Glutamatergic neuron (in vitro differentiated cells): ENCODE results near the gene UBLCP1. TPM values are rescaled to one million over a fixed set of nuclear protein-coding genes. Genes with fewer than 3 reads are reported as not detected.

Source experiments
- DNase-seq: peaks from one replicate; pipeline ENCODE4 v3.0.0; 2022
- H3K27ac Mint-ChIP-seq: one replicate; pipeline ENCODE4 v1.8.0; 2020; ENCODE audit warnings: mild to moderate bottlenecking, mixed read lengths, inconsistent platforms; ENCODE audit not compliant: unreplicated experiment
- H3K27me3 Mint-ChIP-seq: one replicate; pipeline ENCODE4 v1.8.0; 2020; ENCODE audit warnings: mild to moderate bottlenecking, moderate library complexity, mixed read lengths, inconsistent platforms; ENCODE audit not compliant: unreplicated experiment
- H3K36me3 Mint-ChIP-seq: one replicate; pipeline ENCODE4 v1.8.0; 2020; ENCODE audit warnings: mild to moderate bottlenecking, mixed read lengths, inconsistent platforms; ENCODE audit not compliant: unreplicated experiment
- H3K4me1 Mint-ChIP-seq: one replicate; pipeline ENCODE4 v1.8.0; 2020; ENCODE audit warnings: mild to moderate bottlenecking, low read depth, mixed read lengths, inconsistent platforms; ENCODE audit not compliant: unreplicated experiment
- H3K4me3 Mint-ChIP-seq: one replicate; pipeline ENCODE4 v1.8.0; 2020; ENCODE audit warnings: mild to moderate bottlenecking, mixed read lengths, inconsistent platforms; ENCODE audit not compliant: unreplicated experiment
- H3K9me3 Mint-ChIP-seq: one replicate; pipeline ENCODE4 v1.8.0; 2020; ENCODE audit warnings: mild to moderate bottlenecking, moderate library complexity, mixed read lengths, inconsistent platforms; ENCODE audit not compliant: unreplicated experiment
- long read RNA-seq: library from polyadenylated mRNA; unstranded; transcript quantifications from one replicate; pipeline ENCODE4 v2.0.0, GENCODE V29; 2020; ENCODE audit not compliant: unreplicated experiment
- total RNA-seq: library from RNA; stranded (reverse); fragmentation: NEBNext Ultra II Directional; extraction: Animal tissue kit (Norgen Biotek cat#: 25700); gene quantifications from one replicate; pipeline ENCODE4 v1.2.1, GENCODE V29; 2021; ENCODE audit not compliant: unreplicated experiment
- TF ChIP-seq, protein P1 (sequence below): fragments of 200-600 bp; sonication (generic); IDR thresholded peaks from one replicate; pipeline ENCODE4 v1.5.0; 2021; ENCODE audit not compliant: partially characterized antibody, unreplicated experiment

Gene UBLCP1
- 24.3 TPM for total RNA-seq
- long read RNA-seq, transcript UBLCP1-201 (11 exons, 2,392 nt): major isoform, 22 of 27 reads
- long read RNA-seq, partial matches to known transcripts: 3 of 27 reads
- long read RNA-seq, other reads (novel, unspliced or antisense): 2 of 27 reads

DNA sequence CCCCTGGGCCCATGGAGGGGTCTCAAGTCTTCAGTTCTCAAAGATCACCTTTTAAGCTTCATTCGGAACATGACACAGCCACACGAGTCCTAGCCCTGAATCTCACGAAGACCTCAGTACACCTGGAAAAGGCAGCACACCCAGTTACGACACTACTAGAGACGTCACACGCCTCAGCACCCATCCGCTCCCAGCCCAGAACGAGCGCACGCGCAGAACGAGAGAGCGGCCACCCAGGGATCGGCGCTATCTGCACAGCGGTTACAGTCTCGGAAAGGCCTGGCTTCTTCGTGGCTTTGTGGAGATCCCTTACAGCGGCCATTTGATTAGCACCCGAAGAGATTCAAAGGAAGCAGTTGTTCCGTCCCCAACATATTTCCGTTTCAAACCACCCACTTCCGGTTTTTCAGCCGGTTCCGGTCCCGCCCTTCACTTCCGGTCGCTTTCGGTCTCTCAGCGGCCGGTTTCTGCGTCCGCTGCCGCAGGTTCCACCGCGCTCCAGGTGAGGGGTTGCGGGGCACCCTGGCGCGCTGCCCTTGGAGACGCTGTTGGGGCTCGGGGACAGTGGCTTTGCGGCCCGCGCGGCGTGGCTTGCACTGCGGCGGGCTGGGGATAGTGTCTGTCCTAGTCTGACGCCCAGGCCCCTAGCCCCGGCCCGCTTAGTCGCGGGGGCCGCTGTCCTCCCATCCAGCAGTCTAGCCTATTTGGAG, at the start of gene UBLCP1:
Gene UBLCP1, plus strand, starts transcription at position 432 of the 710 bp plus-strand sequence. CDS start 5,626 bp downstream, outside the sequence.
- peak within 1 kb of the TSS; percentile 97 for H3K27ac Mint-ChIP-seq
- peak within 1 kb of the TSS; percentile 100 for H3K4me3 Mint-ChIP-seq
- DNase-seq: peak; percentile 79
- TF ChIP-seq, protein P1, sequence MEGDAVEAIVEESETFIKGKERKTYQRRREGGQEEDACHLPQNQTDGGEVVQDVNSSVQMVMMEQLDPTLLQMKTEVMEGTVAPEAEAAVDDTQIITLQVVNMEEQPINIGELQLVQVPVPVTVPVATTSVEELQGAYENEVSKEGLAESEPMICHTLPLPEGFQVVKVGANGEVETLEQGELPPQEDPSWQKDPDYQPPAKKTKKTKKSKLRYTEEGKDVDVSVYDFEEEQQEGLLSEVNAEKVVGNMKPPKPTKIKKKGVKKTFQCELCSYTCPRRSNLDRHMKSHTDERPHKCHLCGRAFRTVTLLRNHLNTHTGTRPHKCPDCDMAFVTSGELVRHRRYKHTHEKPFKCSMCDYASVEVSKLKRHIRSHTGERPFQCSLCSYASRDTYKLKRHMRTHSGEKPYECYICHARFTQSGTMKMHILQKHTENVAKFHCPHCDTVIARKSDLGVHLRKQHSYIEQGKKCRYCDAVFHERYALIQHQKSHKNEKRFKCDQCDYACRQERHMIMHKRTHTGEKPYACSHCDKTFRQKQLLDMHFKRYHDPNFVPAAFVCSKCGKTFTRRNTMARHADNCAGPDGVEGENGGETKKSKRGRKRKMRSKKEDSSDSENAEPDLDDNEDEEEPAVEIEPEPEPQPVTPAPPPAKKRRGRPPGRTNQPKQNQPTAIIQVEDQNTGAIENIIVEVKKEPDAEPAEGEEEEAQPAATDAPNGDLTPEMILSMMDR: no peak
- H3K4me1 Mint-ChIP-seq: peaks cover 5% of the 10 kb centered on the region
- peaks cover 9% of the 10 kb centered on the region for H3K9me3 Mint-ChIP-seq
- H3K36me3 Mint-ChIP-seq: peaks cover 14% of the 10 kb centered on the region
- peaks cover 4% of the 10 kb centered on the region for H3K27me3 Mint-ChIP-seq

DNA sequence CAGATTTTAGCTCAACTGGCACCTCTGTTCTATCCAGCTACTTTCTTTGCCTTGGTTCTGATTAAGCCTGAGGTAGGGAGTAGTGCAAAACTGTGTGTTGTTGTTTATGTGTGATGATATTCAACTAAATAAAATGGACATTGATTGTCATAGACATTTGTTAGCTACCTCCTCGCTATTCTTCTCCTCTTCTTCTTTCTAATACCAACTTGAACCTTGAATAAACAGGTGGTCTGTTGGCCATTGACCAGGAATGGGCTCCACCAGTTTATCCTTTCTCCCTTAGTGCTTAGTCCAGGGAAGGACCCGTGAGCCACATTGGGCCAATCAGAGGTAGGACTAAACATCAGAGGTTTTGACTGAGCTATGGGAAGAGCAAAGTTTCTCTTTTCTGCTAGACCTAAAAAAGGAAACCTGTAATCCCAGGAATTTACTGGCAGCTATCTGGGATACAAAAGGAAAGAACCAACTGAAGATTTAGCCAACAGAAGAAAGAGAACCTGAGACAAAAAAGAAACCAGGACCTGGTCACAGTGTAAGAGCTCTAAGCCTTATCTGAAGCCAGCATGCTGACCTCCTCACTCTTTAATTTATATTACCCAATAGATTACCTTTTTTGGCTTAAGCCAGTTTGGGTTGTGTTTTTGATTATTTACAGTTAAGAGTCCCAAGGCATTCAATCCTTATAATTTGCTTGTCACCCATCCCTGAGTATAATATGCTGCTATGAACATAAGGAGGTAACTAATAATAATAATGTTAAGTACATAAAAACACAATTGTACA, 48.4 kb upstream of the UBLCP1 start:
- Mint-ChIP-seq H3K36me3 (no peaks in the 10 kb centered on the region), H3K4me1 (peaks cover 4% of the 10 kb centered on the region), H3K4me3 (no peak overlapping the region), H3K27me3 (peaks cover 8% of the 10 kb centered on the region), H3K27ac (no peak overlapping the region), H3K9me3 (peaks cover 4% of the 10 kb centered on the region)
- TF ChIP-seq, protein P1: no peak
- no peak for DNase-seq

- no peak for DNase-seq
- TF ChIP-seq, protein P1: no peak
- H3K9me3 Mint-ChIP-seq: no peaks in the 10 kb centered on the region
- H3K36me3 Mint-ChIP-seq: no peaks in the 10 kb centered on the region
- no peak overlapping the region for H3K4me3 Mint-ChIP-seq
- no peak overlapping the region for H3K27ac Mint-ChIP-seq
- H3K4me1 Mint-ChIP-seq: no peaks in the 10 kb centered on the region
- no peaks in the 10 kb centered on the region for H3K27me3 Mint-ChIP-seq
Observed at GRCh38 chr5:159215886-159216285, 47.2 kb upstream of the UBLCP1 start.

DNA sequence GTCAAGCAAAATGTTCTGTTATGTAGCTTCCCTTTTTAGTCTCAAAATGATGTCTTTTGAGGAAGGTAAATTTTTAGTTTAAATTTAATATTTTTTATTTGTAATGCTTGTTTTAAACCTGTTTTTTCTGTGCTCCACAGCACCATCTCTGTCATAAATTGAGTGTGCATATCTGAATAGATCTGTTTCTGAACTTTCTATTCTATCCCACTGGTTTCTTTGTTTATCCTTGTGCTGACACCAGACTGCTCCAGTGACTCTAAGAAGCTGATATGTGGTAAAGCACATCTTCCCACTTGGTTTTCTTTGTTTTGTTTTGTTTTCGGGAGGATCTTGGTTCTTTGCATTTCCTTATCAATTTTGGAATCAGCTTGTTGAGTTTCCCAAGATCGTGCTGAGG, 46.6 kb upstream of the UBLCP1 start:
- no peaks in the 10 kb centered on the region for H3K36me3 Mint-ChIP-seq
- H3K4me3 Mint-ChIP-seq: no peak overlapping the region
- H3K9me3 Mint-ChIP-seq: no peaks in the 10 kb centered on the region

More for the DNA sequence above, 46.6 kb upstream of the UBLCP1 start:
- Mint-ChIP-seq H3K27me3 (no peaks in the 10 kb centered on the region), H3K4me1 (no peaks in the 10 kb centered on the region), H3K27ac (no peak overlapping the region)
- TF ChIP-seq, protein P1: no peak
- no peak for DNase-seq
